Measurements from ENCODE around the gene MARK3.

The MARK3 gene

DNA sequence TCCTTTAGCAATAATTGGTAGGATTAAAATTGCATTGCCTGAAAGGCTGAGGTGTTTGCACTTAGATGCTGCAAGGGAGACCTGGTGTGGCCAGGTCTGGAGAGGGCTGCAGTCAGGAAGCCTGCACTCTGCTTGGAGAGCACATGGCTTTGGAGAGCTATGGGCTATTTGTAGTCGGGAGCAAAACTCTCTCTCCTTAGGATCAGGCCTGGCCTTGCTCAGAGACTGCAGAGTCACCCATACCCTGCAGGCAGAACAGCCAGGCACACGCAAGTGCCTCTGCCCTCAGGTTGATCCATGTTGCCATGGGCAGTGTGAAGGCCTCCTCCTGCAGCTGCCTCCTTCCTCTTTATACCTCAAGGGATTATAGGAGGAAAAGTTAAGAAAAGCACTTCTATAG lies 110.6 kb downstream of the MARK3 start:
- TF ChIP-seq, protein P1, sequence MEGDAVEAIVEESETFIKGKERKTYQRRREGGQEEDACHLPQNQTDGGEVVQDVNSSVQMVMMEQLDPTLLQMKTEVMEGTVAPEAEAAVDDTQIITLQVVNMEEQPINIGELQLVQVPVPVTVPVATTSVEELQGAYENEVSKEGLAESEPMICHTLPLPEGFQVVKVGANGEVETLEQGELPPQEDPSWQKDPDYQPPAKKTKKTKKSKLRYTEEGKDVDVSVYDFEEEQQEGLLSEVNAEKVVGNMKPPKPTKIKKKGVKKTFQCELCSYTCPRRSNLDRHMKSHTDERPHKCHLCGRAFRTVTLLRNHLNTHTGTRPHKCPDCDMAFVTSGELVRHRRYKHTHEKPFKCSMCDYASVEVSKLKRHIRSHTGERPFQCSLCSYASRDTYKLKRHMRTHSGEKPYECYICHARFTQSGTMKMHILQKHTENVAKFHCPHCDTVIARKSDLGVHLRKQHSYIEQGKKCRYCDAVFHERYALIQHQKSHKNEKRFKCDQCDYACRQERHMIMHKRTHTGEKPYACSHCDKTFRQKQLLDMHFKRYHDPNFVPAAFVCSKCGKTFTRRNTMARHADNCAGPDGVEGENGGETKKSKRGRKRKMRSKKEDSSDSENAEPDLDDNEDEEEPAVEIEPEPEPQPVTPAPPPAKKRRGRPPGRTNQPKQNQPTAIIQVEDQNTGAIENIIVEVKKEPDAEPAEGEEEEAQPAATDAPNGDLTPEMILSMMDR (conservative IDR thresholded peaks at IDR 0.05; ENCODE audit: low read depth, low read length), result no peak
- H3K36me3 ChIP-seq (ENCODE audit: insufficient read depth), result no peaks in the 10 kb centered on the region

DNA sequence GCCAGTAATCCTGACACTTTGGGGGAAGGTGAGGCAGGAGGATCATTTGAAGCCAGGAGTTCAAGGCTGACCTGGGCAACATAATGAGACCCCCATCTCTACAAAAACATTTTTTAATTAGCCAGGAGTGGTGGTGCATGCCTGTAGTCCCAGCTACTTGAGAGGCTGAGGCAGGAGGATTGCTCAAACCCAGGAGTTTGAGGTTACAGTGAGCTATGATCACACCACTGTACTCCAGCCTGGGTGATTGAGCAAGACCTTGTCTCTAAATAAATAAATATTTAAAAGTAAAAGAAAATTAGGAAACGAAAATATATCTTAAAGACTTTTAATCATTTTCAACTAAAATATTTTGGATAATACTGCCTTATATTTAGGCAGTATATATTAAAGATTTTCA lies 111.6 kb downstream of the MARK3 start:
- Histone ChIP-seq H3K36me3 (ENCODE audit: insufficient read depth) (no peaks in the 10 kb centered on the region), H3K9ac (no peak overlapping the region), H4K20me1 (ENCODE audit: insufficient read depth) (no peaks in the 10 kb centered on the region), H3K4me2 (no peak overlapping the region), H3K4me3 (IDR thresholded peaks at IDR 0.05; ENCODE audit: insufficient read depth, low read depth, low read length) (no peak overlapping the region), H3K4me1 (ENCODE audit: low read depth, poor library complexity, severe bottlenecking) (no peaks in the 10 kb centered on the region), H3K79me2 (ENCODE audit: insufficient read depth, low read depth) (no peaks in the 10 kb centered on the region), H3K27ac (no peak overlapping the region), H3K27me3 (ENCODE audit: insufficient read depth, low read depth) (no peaks in the 10 kb centered on the region), H2AFZ (ENCODE audit: low read depth) (no peak overlapping the region)
- TF ChIP-seq, protein P1 (conservative IDR thresholded peaks at IDR 0.05; ENCODE audit: low read depth, low read length), result no peak

More for the DNA sequence above, 110.6 kb downstream of the MARK3 start:
- no peaks in the 10 kb centered on the region for H3K79me2 ChIP-seq (ENCODE audit: insufficient read depth, low read depth)
- H3K27ac ChIP-seq, result no peak overlapping the region
- no peaks in the 10 kb centered on the region for H3K27me3 ChIP-seq (ENCODE audit: insufficient read depth, low read depth)
- no peak overlapping the region for H3K4me3 ChIP-seq (IDR thresholded peaks at IDR 0.05; ENCODE audit: insufficient read depth, low read depth, low read length)
- H3K4me1 ChIP-seq (ENCODE audit: low read depth, poor library complexity, severe bottlenecking), result no peaks in the 10 kb centered on the region
- H2AFZ ChIP-seq (ENCODE audit: low read depth), result no peak overlapping the region
- no peak overlapping the region for H3K4me2 ChIP-seq
- no peak overlapping the region for H3K9ac ChIP-seq
- H4K20me1 ChIP-seq (ENCODE audit: insufficient read depth), result no peaks in the 10 kb centered on the region

DNA sequence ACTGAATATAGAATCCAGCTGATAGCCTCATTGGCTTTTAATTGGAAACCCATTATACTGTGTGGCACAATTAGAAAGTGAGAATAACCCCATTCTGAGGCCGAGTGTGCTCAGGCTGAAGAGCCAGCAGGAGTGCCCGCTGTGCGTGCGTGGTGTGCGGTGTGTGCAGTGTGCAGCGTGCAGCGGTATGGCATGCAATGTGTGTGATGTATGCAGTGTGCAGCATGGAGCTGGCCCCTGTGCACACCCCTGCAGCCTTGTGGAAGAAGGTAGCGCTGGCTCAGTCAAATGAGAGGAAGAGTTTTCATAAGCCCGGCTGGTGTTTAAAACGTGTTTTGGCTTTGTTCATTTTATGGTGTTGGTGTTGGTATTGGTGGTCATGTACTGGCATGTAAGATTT lies 114.5 kb downstream of the MARK3 start:
- Histone ChIP-seq H3K9ac (no peak overlapping the region), H2AFZ (ENCODE audit: low read depth) (no peak overlapping the region), H3K36me3 (ENCODE audit: insufficient read depth) (no peaks in the 10 kb centered on the region), H3K27me3 (ENCODE audit: insufficient read depth, low read depth) (no peaks in the 10 kb centered on the region), H4K20me1 (ENCODE audit: insufficient read depth) (no peaks in the 10 kb centered on the region), H3K4me1 (ENCODE audit: low read depth, poor library complexity, severe bottlenecking) (no peaks in the 10 kb centered on the region), H3K4me2 (no peak overlapping the region), H3K27ac (no peak overlapping the region), H3K79me2 (ENCODE audit: insufficient read depth, low read depth) (no peaks in the 10 kb centered on the region), H3K4me3 (IDR thresholded peaks at IDR 0.05; ENCODE audit: insufficient read depth, low read depth, low read length) (no peak overlapping the region)
- TF ChIP-seq, protein P1 (conservative IDR thresholded peaks at IDR 0.05; ENCODE audit: low read depth, low read length), result no peak

DNA sequence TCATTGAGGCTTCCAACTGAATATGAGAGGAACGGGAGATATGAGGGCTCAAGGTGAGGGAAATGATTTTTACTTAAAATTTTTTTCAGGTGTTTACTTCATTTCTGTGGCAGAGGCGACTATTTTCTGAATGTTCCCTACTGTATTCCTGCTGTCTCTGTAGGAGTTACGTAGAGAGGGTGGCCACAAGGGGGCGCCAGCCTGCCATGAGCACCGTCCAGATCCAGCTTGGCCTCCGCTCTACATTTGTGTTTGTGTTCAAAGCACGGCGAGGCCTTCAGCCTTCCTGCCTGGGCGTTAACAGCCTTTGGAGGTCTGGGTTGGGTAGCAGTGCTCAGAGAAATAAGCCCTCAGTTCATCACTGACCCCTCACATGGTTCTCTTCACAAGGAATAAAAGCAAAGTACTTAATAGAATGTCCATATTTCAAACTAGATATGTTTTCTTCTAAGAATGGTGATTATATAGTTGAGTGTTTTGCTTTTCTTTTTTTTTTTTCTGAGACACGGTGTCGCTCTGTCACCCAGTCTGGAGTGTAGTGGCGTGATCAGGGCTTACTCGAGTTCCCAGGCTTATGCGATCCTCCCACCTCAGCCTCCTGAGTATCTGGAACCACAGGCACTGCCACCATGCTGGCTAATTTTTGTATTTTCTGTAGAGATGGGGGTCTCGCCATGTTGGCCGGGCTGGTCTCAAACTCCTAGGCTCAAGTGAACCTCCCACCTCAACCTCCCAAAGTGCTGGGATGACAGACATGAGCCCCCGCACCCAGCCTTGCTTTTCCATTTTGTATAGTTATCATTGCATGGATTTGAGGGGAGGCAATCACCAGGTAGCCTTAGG lies 115.2 kb downstream of the MARK3 start:
- no peaks in the 10 kb centered on the region for H4K20me1 ChIP-seq (ENCODE audit: insufficient read depth)
- no peaks in the 10 kb centered on the region for H3K27me3 ChIP-seq (ENCODE audit: insufficient read depth, low read depth)
- no peak overlapping the region for H3K27ac ChIP-seq
- H3K36me3 ChIP-seq (ENCODE audit: insufficient read depth), result no peaks in the 10 kb centered on the region
- TF ChIP-seq, protein P1 (conservative IDR thresholded peaks at IDR 0.05; ENCODE audit: low read depth, low read length), result peak; percentile 80
- no peak overlapping the region for H2AFZ ChIP-seq (ENCODE audit: low read depth)
- no peak overlapping the region for H3K9ac ChIP-seq
- no peak overlapping the region for H3K4me2 ChIP-seq
- no peak overlapping the region for H3K4me3 ChIP-seq (IDR thresholded peaks at IDR 0.05; ENCODE audit: insufficient read depth, low read depth, low read length)
- no peaks in the 10 kb centered on the region for H3K4me1 ChIP-seq (ENCODE audit: low read depth, poor library complexity, severe bottlenecking)
- H3K79me2 ChIP-seq (ENCODE audit: insufficient read depth, low read depth), result no peaks in the 10 kb centered on the region

All from KMS-11 (cell line).